Mesothelial cell of epicardium (in vitro differentiated cells): ENCODE data around the gene ABCC4. TPM values are rescaled to one million over a fixed set of nuclear protein-coding genes. Genes with fewer than 3 reads are reported as not detected.

ENCODE experiments used
- DNase-seq, 2 experiments: peaks; one replicate each; pipeline ENCODE4 v3.0.0; 2021; ENCODE audit warnings: low spot score in 2 of 2; ENCODE audit not compliant: unreplicated experiment in 2 of 2
- H3K27ac Mint-ChIP-seq: 2 replicates; pipeline ENCODE4 v1.8.0; 2021; ENCODE audit warnings: mixed read lengths
- H3K27me3 Mint-ChIP-seq: 2 replicates; pipeline ENCODE4 v1.8.0; 2021; ENCODE audit warnings: low read depth, mixed read lengths
- H3K36me3 Mint-ChIP-seq: 2 replicates; pipeline ENCODE4 v1.8.0; 2021; ENCODE audit warnings: mixed read lengths
- H3K4me1 Mint-ChIP-seq: 2 replicates; pipeline ENCODE4 v1.8.0; 2021; ENCODE audit warnings: mixed read lengths
- H3K4me3 Mint-ChIP-seq: 2 replicates; pipeline ENCODE4 v1.8.0; 2021; ENCODE audit warnings: mild to moderate bottlenecking, moderate library complexity, mixed read lengths
- H3K9me3 Mint-ChIP-seq: 2 replicates; pipeline ENCODE4 v1.8.0; 2021; ENCODE audit warnings: mixed read lengths
- total RNA-seq: library from RNA; stranded (reverse); gene quantifications from 3 replicates; pipeline ENCODE4 v1.2.1, GENCODE V29; 2021
- TF ChIP-seq, protein P1 (sequence below): fragments of 200-600 bp; sonication (generic); IDR thresholded peaks from one replicate; pipeline ENCODE4 v1.5.0; 2021; ENCODE audit warnings: antibody characterized with exemption; ENCODE audit not compliant: unreplicated experiment

Gene ABCC4
- total RNA-seq, 1 donor from 2014 or later: 7.7 TPM

DNA sequence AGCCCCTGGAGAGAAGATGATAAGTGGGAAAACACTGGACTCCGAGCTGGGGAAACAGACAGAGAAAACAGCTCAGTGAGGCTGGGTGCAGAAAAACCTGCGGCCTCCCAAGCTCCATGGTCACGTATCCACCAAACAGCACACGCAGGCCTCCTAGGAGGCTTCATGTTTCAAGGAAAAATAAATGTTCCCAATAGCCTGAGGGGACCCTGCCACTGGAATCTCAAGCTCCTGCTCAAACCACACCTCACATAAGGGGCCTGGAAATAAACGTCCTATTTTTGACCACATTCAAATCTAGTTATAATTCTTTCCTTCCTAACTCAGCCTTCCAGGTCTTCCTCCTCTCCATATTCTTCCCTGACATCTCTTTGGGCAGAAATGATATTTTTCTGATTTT is 225.7 kb downstream of the ABCC4 start:
- peaks cover 9% of the 10 kb centered on the region for H3K36me3 Mint-ChIP-seq
- H3K4me1 Mint-ChIP-seq: no peaks in the 10 kb centered on the region
- no peak overlapping the region for H3K4me3 Mint-ChIP-seq
- DNase-seq: no peak
- no peak overlapping the region for H3K27ac Mint-ChIP-seq
- no peaks in the 10 kb centered on the region for H3K27me3 Mint-ChIP-seq
- TF ChIP-seq, protein P1, sequence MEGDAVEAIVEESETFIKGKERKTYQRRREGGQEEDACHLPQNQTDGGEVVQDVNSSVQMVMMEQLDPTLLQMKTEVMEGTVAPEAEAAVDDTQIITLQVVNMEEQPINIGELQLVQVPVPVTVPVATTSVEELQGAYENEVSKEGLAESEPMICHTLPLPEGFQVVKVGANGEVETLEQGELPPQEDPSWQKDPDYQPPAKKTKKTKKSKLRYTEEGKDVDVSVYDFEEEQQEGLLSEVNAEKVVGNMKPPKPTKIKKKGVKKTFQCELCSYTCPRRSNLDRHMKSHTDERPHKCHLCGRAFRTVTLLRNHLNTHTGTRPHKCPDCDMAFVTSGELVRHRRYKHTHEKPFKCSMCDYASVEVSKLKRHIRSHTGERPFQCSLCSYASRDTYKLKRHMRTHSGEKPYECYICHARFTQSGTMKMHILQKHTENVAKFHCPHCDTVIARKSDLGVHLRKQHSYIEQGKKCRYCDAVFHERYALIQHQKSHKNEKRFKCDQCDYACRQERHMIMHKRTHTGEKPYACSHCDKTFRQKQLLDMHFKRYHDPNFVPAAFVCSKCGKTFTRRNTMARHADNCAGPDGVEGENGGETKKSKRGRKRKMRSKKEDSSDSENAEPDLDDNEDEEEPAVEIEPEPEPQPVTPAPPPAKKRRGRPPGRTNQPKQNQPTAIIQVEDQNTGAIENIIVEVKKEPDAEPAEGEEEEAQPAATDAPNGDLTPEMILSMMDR: no peak
- H3K9me3 Mint-ChIP-seq: peaks cover 8% of the 10 kb centered on the region

DNA sequence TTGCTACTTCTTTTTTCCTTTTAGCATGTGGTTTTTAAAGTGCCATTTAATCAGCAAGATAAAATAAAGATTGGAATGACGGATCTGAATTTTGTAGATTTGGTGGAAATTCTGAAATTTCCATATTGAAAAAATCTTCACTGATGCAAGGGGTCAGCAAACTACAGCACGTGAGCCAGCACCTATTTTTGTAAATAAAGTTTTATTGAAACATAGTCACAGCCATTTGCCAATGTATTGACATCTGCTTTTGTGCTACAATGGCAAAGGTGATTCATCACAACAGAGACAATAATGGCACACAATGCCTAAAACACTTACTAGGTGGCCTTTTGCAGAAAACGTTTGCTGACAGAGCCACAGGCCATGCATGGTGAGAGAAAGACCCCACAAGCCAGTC is 226.4 kb downstream of the ABCC4 start:
- no peak for DNase-seq
- H3K9me3 Mint-ChIP-seq: peaks cover 8% of the 10 kb centered on the region
- TF ChIP-seq, protein P1: no peak
- H3K36me3 Mint-ChIP-seq: peaks cover 11% of the 10 kb centered on the region
- no peak overlapping the region for H3K4me3 Mint-ChIP-seq
- H3K27me3 Mint-ChIP-seq: no peaks in the 10 kb centered on the region
- H3K4me1 Mint-ChIP-seq: no peaks in the 10 kb centered on the region
- H3K27ac Mint-ChIP-seq: no peak overlapping the region

DNA sequence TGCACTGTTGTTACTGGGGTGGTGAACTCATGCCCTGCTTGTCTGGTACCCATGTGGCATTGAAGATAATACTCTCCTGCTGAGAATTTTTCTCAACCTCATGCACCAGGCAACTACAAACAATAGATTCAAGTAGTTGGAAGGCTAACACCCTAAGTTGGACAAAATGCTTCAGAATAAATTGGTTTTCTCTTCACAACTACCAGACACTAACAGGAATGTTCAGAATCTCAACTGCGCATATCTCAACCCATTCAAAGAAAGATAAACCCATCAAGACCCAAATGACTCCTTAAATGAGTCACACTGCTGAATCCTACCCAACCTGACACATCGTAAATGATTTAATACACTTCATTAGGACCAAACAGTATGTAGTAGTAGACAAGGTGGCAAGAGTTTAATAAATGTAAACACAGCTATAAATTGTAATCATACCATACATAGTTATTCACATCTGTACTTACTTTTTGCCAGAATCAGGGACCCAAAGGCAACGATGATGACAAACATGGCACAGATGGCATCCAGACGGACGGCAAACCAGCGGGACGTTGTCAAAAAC is 227.4 kb downstream of the ABCC4 start:
- H3K4me3 Mint-ChIP-seq: no peak overlapping the region
- TF ChIP-seq, protein P1: no peak
- peaks cover 11% of the 10 kb centered on the region for H3K36me3 Mint-ChIP-seq
- no peaks in the 10 kb centered on the region for H3K4me1 Mint-ChIP-seq
- H3K9me3 Mint-ChIP-seq: peaks cover 8% of the 10 kb centered on the region
- H3K27me3 Mint-ChIP-seq: no peaks in the 10 kb centered on the region
- H3K27ac Mint-ChIP-seq: no peak overlapping the region
- no peak for DNase-seq

DNA sequence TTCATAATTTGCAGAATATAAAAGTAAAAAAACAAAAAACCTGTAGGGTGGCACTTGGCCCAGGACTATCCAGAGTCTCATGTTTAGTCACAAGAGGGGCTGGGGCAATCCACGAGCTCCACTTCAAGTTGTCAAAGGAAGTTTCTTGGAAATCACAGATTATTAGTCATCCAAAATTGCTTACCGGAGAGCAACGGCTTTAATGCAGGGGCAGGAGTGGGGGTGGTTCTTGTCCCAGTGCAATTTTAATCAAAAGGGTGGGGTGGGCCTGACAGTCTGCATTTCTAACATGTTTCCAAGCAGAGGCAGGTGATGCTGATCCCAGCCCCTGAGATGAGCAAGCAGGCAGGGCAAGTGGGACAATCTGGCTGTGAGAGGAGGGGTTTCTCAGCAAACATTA is 233.9 kb downstream of the ABCC4 start:
- Mint-ChIP-seq H3K27ac (no peak overlapping the region), H3K4me1 (no peaks in the 10 kb centered on the region), H3K4me3 (no peak overlapping the region), H3K36me3 (peaks cover 11% of the 10 kb centered on the region), H3K9me3 (peaks cover 8% of the 10 kb centered on the region), H3K27me3 (no peaks in the 10 kb centered on the region)
- TF ChIP-seq, protein P1: no peak
- DNase-seq: no peak

DNA sequence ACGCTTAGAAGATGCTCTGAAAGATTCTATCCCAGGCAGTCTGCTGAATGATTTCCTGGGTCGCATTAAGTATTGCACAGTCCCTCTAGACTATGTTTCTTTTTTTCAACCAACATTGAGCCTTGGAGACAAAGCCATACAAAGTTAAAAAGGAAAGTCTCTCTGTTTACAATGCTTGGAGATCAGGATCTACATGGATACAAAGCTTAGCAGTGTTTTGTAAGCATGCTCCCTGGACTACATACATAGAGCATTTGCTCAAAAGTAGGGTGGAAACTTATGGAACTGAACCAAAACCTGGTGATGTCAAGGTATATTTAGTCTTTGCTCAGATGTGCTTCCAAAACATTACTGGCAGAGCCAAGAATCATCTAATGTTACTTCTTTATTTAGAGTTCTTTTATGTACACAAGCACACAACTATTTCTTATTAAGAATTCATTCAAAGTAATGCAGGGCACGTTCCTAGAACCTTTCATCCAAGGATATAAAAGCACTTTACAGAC is 241.2 kb downstream of the ABCC4 start:
- Mint-ChIP-seq H3K27me3 (no peaks in the 10 kb centered on the region), H3K9me3 (no peaks in the 10 kb centered on the region), H3K27ac (no peak overlapping the region), H3K36me3 (peaks cover 2% of the 10 kb centered on the region), H3K4me1 (no peaks in the 10 kb centered on the region), H3K4me3 (no peak overlapping the region)
- TF ChIP-seq, protein P1: no peak
- DNase-seq: no peak
